Gastroesophageal sphincter (tissue), 3 donors: ENCODE results near the gene GCC1.

Source experiments
- POLR2A ChIP-seq, 2 donors: fragments of 450-650 bp; IDR thresholded peaks; one replicate each; pipeline ENCODE4 v1.6.1; 2017; ENCODE audit warnings: antibody characterized with exemption in 2 of 2, mild to moderate bottlenecking in 2 of 2, moderate library complexity in 1 of 2
- POLR2AphosphoS5 ChIP-seq: sonication (generic); formaldehyde crosslinking; IDR thresholded peaks from one replicate; pipeline ENCODE4 v1.6.1; 2017; ENCODE audit warnings: antibody characterized with exemption
- TF ChIP-seq, protein P1 (sequence below), 4 experiments: fragments of 200-600 bp in 2 of 4; fragments of 450-650 bp in 2 of 4; sonication (generic) in 1 of 4; IDR thresholded peaks; one replicate each; pipeline ENCODE4 v1.5.1; 2017 to 2019; ENCODE audit warnings: antibody characterized with exemption in 4 of 4, mild to moderate bottlenecking in 2 of 4, moderate library complexity in 2 of 4

DNA sequence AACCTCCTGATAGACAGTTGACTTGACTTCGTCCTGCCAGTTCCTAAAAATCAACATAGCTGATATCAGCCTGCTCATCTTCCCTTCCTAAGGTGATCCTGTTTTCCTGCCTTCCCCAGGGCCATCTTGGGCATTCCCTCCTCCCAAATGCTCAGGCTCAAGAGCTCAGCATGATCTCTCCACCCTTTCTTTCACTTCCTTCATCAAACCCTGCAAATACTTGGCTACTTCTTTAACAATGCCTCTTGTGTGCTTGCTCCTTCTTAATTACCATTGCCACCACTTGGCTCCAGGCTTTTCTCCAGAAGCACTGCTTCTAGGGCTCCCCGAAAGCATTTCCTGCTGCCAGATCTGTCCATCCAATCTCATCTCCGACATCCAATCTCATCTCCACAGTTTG, 15.5 kb upstream of the GCC1 start:
- TF ChIP-seq, protein P1, sequence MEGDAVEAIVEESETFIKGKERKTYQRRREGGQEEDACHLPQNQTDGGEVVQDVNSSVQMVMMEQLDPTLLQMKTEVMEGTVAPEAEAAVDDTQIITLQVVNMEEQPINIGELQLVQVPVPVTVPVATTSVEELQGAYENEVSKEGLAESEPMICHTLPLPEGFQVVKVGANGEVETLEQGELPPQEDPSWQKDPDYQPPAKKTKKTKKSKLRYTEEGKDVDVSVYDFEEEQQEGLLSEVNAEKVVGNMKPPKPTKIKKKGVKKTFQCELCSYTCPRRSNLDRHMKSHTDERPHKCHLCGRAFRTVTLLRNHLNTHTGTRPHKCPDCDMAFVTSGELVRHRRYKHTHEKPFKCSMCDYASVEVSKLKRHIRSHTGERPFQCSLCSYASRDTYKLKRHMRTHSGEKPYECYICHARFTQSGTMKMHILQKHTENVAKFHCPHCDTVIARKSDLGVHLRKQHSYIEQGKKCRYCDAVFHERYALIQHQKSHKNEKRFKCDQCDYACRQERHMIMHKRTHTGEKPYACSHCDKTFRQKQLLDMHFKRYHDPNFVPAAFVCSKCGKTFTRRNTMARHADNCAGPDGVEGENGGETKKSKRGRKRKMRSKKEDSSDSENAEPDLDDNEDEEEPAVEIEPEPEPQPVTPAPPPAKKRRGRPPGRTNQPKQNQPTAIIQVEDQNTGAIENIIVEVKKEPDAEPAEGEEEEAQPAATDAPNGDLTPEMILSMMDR (IDR thresholded peaks at IDR 0.05): no peak
- TF ChIP-seq POLR2A (IDR thresholded peaks at IDR 0.05): no peak
- no peak for TF ChIP-seq POLR2AphosphoS5
